Activated CD8-positive, alpha-beta memory T cell treated with anti-CD3 and anti-CD28 coated beads for 24 hours (primary cell): ENCODE data around the gene HDAC3.

ENCODE experiments used
- DNase-seq: peaks from one replicate; pipeline ENCODE4 v3.0.0-alpha.2; 2020

Gene HDAC3

DNA sequence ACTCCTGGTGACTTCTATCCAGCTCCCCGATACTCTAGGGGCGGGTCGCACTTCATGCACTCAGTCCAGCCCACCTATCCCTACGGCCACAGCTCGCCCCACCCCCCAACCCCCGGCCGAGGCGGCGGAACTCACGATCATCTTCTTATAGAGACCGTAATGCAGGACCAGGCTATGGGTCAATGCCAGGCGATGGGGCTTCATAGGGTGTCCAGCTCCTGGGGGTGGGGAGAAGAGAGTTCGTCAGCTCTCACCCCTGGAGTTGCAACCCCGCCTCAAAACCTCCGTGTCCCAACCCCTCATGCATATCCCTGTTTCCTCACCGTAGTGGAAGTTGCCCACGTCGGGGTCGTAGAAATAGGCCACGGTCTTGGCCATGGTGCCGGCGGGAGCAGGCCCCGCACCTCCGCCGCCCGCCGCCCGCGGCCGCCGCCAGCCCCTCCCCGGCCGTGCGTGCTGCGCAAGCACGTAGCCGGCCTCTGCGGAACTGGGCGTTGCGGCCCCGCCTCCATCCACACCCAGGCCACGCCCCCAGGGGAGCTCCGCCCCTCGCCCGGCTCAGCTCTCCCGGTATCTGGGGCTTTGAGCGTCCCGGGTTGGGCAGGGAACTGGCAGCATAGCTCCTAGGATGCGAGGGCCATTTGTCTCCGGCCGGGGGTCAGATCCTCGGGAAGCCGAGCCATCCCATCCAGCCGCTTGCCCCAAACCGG lies at the start of gene HDAC3, which contains the start of gene RELL2:
HDAC3 (minus strand) TSS at position 437 of the 710 bp plus-strand sequence; CDS start at position 378, 59 bp downstream.
RELL2 (plus strand) TSS at position 585 of the 710 bp plus-strand sequence. CDS start 1,229 bp downstream, outside the sequence.
- peak; percentile 98 for DNase-seq

DNA sequence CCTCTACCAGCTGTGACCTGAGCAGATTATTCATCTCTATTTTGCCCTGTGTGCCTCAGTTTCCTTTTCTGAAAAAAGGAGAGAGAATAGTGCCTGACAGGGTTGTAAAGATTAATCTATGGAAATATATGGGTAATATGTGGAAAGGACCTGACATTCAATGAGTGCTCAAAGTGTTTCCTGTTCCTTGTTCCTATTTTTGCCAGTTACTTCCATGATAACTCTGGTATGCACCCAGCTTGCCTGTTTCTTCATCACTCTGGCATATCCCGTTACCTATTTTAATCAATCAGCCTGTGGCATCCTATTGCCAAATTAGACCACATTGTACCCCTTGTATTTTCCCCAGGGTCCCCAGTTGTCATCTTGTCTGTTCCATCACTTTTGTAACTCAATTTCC lies 48.9 kb upstream of the HDAC3 start:
- no peak for DNase-seq

DNA sequence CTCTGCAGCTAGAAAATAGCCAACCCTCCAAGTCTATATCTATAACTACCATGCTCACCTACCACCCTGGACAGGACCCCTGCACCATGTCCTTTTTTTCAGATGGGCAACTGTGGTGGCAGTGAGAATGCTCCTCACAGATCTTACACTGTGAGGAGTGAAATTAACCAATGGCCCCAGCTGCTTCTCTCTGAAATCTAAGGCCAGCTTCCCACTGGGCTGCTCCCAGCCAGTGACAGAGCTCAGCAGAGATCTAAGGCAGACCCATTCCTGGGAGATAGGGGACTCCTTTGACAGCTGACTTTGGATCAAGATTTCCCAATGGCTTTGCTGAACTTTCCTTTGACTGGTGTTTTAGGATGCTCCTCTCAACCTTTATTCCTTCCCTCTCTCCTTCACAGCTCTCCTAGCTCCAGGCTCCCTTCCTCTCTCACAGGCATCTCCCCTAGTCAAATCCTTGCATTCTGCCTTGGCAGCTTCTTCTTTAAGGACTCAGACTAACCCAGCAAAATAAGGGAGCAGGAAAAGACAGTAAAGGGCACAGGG lies 47.0 kb upstream of the HDAC3 start:
- no peak for DNase-seq

DNA sequence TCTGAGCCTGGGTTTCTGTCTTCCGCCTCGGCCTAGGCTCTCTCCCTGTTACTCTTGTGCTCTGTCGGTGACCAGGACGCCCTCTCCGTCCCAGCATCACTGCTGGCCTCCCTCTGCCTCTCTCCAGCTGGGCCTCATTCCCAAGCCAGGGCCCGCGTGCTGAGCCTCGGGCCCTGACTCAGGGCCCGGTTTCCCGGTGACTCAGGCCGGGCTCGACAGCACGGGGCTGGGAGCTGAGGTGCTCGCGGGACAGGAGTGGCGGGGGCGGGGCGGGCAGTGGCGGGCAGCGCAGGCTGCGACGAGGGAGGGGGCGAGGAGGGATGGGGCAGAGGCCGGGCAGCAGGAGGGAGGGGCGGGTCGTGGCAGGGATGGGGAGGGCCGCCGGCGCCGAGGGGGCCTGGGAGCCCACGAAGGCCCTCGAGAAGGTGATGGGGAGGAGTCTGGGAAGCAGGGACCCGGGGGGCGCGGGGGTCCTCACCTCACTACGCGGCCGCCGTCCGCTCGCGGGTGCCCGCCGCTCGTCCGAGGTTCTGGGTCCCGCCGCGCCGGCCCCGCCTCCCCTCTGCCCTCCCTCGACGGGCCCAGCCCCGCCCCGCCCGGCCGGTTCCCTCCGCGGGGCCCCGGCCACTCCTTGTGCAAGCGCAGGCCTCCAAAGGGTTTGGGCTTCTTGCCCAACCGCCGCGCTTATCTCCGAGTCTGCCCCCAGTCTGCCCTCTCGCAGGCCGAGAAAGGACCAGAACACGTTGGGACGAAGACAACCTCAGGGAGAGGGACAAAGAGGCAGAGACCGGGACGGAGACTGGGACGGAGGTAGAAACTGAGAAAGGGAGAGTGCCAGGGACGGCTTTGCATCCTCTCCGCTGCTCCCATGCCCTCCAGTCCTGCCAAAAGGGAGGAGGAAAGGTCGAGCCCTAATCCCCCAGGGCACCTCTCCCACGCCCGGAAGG lies 45.3 kb upstream of the HDAC3 start, which contains the start of gene ARAP3:
ARAP3 (minus strand) TSS at position 536 of the 947 bp plus-strand sequence. CDS start 1,744 bp downstream, outside the sequence.
- DNase-seq, result peak; percentile 80

DNA sequence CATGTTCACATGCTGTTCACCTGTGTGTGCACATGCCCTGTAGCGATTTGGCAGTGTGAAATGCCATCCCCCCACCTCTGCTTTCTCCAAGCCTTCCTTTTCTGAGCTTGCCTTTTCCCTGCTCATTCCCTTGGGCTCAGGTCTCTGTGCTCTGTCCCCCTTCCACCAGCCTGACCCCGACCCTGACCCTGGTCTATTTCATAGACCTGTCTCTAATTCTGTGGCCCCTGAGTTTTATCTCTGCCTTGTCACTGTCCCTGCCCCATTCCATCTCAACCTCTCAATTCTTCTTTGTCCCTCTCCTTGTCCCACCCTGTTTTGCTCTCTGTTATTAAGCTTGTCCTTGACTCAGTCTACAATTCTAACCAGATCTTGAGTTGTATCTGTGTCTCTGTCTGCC lies 44.6 kb upstream of the HDAC3 start:
- no peak for DNase-seq

DNA sequence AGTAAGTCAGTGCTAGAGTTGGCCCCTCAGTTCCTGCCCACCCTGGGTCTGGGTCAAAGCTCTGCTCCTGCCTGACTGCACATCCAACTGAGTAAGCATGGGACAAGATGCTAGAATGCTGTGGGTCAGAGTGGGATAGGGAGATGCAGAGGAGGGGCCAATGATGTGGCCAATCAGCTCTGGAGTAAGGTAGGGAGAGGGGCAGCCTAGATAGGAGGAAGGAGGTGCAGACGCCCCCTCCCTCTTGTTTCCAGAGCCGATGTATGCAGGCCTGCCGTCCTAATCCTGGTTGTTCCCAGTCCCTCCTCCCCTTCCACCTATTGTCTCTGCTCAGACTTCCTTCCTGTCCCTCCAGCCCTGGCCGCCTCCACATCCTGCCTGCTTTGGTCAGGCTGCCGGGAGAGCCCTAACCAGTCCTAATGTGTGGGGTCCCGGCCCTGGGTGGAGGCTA lies 44.1 kb upstream of the HDAC3 start:
- DNase-seq, result no peak

DNA sequence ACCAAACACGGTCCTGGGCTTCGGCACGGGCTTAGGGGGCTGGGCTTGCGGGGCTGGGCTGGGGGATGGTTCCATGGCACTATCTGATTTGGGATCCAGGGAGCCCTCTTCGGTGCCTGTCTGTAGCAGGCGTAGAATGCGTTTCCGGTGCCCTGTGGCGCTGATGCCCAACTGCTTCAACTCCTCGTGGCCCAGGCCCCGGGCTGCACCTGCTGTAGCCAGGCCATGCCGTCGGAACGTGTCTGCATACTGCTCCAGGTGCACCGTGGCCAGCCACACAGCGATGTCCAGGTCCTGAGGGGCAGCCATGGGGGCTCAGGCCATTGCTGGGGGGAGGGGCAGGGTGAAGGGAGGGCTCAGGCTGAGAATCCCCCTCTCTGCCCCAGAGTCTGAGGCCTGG lies 43.5 kb upstream of the HDAC3 start:
- DNase-seq, result no peak

DNA sequence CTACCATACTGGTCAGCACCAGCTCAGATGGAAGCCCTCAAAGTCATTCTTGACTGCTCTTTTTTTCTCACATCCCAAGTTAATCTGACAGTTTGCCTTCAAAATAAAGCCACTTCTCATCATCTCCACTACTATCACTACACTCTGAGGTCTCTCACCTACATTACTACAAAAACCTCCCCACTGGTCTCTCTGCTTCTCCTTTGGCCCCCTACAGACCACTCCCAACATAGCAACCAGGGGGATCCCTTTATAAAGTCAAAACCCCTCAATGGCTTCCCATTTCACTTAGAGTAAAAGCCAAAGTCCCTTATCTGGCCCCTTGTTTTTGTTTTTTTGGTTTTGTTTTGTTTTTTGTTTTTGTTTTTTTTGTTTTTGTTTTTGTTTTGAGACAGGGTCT lies 40.8 kb upstream of the HDAC3 start:
- no peak for DNase-seq

DNA sequence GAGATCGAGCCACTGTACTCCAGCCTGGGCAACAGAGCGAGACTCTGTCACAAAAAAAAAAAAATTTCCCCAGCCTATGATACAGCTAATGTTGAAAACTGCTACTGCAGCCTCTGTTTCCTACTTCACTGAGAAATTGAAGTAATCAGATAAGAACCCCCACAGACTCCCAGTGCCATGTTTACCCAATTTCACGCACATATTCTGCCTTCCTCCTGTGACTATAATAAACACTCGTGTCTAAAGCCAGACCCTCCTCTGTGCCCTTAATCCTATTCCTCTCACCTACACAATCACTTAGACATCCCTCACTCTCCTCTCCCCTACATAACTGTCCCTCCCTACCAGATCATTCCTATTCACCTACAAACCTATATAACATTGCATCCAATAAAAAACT lies 39.0 kb upstream of the HDAC3 start:
- DNase-seq, result no peak

DNA sequence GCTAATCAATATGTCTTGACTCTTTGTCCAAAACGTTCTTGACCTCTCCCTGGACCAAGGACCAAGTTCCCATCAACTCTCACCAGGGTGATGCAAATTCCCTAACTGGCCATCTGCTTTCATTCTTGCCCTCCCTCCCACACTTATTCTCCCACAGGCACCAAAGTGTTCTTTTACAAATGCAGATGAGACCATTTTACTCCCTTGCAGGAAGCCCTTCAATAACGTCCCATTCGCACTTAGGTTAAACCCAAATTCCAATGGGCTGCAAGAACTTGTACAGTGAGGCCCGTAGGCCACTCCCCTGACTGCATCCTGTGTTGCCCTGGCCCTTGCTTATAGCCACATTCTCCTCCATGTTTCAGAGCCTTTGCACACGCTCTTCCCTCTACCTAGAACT lies 38.1 kb upstream of the HDAC3 start:
- DNase-seq, result no peak

DNA sequence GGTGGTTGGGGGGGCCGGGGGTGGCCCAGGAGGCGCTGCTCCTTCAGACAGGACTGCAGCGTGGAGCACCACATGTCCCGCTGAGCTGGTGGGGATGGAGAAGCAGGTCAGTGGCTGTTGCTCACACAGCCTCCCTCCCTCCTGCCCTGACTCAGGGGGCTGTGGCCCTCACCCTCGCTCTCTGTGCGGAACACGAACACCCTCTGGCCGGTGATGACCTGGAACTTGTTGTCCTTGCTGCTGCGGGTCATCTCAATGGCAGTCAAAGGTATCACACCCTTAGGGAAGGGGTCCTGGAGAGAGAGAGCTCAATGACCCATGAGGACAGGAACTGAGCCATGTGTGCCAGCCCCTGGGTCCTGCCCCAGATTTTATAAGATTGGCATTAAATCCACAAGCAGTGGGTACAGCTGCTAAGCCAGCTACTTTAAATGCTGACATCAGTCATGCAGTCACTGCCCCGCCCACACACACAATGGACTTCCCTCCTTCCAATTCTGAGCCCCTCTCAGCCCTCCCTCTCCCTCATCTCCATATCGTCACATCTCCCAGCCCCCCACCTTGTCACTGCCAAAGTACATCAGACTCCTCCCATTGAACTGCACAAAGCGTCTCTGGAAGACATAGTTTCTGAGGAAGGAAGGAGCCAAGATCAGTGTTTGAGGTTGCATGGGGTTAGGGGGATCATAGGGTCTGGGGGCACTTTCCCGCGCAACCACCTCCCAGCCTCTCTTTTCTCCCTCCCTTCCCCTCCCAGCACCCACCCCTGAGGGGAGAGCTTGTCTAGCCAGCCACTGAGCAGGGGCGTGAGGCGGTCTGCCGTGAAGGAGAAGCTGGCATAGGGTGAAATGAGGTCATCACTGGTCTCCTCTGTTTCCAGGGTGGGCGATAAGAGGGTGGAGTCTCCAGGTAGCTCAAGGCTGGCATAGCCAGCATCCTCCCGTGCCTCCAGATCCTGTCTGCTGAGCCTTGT lies 36.5 kb upstream of the HDAC3 start:
- no peak for DNase-seq

DNA sequence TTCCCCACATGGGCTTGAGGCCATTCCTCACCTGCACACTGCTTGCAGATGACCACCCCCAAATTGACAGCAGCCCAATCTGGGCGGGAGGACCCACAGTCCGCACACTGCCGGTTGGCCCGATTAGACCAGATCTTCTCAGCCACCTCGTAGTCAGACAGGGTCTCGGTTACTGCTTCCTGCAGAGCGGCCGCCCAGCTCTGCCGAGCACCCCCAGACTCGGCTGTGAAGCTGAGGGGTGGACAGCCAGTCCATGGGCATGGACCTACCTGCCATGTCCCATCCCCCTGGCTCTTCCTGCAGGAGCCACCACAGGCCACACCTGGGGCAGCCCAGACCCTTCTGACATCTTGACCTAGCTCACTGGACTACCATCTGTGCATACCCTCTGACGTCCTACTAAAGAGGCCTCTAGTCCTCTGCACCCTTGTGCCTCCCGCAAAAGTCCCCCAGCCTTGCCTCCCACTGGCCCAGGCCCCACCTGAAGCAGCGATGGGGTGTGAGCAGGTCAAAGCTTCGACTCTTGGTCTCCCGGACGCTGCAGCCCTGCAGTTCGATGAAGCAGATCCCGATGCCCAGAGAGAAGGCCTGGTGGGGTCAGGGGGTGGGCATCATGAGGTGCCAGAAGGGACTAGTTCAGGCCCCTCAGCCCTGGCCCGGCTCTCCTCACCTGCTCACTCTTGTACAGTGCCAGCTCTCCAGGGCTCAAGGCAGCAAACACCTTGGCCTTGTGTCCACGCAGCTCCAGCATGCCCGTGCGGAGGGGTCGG lies 35.6 kb upstream of the HDAC3 start:
- no peak for DNase-seq

DNA sequence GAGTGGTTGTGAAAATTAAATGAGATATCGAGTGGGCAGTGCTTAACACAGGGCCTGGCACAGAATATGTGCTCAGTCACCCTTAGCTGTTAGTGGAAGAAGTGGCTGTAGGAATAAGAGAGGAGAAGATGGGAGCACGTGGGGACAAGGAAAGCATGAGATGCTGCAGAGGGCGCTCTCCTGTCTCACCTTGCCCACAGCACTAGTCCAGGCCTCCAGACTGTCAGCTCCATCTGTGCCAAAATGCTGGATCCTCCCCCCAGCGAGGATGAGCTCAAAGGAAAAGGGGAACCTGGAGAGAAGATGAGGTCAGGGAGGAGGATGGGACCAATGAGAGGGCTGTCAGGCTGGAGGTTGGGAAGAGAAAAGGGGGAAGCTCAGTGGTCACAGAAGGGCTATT lies 32.9 kb upstream of the HDAC3 start:
- no peak for DNase-seq

DNA sequence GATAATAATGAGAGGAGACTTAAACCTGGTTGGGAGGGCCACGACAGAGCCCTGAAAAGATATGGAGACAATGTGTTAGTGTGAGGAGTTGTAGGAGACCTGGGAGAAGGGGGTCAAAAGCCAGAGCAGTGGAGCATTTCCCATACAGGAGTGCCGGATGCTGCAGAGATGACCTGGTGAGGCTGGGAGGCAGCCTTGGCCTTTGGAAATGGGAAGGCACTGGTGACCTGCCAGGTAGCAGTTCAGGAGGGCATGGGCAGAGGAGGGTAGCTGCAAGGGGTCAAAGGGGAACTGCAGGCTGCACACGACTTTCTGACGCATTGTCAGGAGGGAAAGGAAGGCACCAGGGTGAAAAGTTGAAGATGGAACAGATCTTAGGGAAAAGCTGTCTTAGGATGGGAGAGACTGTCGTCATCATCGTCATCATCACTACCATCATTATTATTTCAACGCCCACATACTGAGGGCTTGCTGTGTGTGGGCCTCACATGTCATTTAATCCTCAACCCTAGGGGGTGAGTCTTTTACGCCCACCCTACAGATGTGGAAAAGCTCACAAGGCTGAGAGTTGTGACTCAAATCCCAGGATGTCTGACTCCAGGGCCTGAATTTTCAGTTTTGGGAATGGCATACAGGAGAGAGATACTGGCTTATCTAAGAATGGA lies 32.1 kb upstream of the HDAC3 start:
- DNase-seq, result no peak

DNA sequence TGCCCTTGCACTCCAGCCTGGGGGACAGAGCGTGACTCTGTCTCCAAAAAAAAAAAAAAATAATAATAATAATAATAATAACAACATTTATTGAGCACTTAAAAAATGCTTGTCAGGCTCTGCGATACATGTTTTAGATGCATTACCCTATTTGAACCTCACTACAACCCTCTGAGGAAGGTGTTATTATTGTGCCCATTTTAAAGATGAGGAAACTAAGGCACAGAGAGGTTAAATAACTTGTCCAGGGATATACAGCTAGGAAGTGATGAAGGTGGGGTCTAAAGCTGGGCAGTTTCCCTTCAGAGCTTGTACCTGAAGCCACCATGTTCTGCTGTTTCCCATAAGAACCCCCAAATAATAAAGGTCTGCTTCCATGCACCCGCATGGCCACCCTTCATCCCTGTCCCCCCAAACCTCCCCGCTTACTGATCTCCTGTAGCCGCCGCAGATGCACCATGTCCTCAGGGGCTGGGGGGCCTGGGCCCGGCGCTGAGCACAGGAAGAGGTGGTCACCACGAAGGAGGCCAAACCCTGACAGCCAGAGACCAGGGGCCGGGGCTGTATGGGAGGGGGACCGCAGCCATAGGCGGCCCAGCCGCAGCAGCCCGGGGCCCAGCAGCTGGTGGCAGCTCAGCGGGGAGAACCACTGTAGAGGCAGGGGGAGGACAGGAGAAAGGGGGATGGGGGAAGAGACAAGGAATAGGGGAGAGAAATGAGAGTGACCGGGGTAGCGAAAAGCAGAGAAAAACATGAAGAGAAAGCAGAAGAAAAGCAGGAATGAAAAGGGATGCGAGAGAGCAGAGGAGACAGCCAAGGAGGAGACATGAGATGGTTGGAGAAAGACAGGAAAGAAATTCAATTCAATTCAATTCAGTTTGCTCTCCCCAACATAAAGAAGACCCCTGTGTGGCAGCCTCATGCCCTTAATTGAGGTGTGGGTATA lies 29.6 kb upstream of the HDAC3 start:
- DNase-seq, result no peak

DNA sequence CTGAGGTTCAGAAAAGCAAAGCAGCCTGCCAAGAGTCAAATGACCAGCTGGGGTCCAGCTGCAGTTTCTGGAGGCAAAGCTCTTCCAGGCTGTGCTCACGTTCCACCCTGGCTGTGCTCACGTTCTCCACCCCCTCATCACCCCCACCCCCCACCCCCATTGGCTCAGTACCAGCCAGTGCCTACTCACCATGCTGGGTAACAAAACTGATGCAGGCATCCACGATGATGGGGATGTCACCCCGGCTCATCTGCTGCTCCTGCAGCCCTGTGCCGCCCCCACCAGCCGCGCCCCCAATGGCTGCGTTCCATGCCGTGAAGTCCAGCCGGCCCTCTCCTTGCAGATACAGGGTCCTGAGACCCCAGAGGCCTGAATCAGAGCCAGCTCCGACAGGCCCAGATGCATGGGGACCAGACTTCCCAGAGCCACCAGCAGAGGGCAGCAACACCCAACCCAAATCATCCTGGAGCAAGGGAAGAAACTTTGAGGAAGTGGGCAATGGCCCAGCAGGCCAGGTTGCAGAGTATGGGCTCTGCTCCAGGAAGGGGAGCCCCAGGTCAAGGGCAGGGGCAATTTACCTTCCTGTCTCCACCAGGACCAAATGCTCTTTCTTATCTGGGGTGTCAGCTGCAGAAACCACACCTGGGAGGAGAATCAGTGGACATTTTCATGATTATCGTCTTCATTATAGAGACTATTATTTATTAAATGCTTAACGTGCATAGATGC lies 28.2 kb upstream of the HDAC3 start:
- peak; percentile 91 for DNase-seq

DNA sequence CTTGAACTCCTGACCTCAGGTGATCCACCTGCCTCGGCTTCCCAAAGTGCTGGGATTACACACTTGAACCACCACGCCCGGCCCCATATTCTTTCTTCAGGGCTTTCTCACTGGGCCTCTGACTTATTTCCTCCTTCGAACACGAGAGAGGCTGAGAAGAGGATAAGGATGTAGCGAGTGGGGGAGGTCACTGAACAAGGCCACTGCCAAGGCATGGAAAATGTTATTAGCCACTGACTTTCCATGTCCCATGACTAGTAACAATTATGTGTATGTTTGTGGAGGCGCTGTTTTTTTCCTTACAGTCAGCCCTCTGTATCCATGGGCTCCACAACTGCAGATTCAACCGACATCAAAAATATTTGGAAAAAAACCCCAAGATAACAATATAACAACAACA lies 26.9 kb upstream of the HDAC3 start:
- DNase-seq, result no peak

DNA sequence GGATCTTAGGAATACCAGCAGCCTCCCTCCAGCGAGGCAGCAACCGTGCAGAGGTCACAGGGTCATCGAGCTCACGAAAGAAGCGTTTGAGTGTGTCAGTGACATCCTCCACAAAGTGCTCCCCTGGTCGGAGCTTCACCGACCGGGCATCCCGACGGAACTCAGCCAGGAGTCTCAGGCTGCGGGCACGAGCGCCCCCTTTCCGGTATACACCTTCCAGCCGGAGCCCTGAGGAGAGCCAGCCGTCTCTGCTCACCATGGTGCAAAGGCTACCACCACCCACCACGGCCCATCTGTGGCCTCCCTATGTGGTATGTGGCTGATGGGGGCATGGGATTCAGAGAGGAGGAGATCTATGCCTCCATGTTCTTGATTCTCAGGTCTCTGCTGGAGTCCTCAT lies 25.4 kb upstream of the HDAC3 start:
- no peak for DNase-seq
